GM21423 (cell line): ENCODE data around the gene VPS35L.

Experiments used
- ATAC-seq: cut with Tn5 transposase; IDR thresholded peaks from one replicate; pipeline ENCODE4 v1.9.1; 2021; ENCODE audit warnings: mild to moderate bottlenecking, moderate library complexity; ENCODE audit not compliant: unreplicated experiment

Gene VPS35L

GRCh38 chr16:19743816-19744159, 188.3 kb downstream of the VPS35L start:
- no peak for ATAC-seq

- no peak for ATAC-seq
Observed at GRCh38 chr16:19744670-19745069, 189.2 kb downstream of the VPS35L start.

- no peak for ATAC-seq
Observed at GRCh38 chr16:19745286-19746010, 189.9 kb downstream of the VPS35L start.

DNA sequence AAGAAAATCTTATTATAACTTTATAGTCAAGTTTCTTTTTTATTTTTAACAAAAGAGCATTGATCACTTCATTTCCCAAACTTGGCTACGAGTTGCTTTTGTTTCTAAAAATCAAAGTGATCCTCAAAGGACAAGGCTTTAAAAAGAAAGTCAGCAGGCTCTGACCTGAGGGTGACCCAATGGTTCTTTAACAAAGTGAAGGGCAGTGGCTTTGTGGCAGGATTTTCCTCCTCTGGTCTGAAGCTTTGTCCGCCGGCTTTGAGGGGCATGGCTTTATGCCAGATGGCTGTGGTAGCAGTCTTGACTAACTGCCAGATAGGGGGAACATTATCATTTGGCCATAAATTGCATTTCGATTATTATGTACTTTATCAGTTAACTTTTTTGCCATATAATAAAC, 191.1 kb downstream of the VPS35L start:
- no peak for ATAC-seq

DNA sequence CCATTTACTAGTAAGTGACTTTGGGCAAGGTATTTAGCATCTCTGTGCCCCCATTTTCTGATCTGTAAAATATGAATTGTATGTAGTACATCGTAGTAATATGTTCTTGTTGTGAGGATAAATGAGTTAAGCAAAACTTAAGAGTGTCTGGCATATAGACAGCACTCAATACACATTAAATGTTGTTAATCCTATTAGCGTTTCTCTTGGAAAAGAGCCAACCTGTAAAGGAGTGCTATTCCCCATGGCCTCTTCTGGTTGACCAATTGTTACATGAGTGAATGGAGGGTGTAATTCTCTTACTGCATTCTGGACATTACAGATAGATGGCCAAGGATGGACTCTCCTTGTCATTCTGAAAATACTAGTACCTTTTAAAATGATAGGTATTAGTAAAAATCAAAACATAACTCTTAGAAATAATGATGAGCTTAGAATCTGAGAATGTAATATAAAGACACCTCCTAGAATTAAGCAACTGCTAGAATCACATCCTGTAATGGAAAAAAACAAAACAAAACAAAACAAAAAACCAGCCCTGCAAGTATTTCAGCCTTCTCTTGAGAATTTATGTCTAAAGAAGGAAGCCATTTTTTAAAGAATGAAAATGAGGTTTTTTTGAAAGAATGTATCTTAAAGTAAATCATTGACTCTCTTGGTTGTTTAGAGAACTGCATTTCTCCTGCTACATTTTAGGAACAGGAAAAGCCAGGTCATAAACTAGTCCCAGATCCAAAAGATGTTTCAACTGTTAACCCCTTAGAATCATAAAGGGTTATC, 193.1 kb downstream of the VPS35L start:
- no peak for ATAC-seq

DNA sequence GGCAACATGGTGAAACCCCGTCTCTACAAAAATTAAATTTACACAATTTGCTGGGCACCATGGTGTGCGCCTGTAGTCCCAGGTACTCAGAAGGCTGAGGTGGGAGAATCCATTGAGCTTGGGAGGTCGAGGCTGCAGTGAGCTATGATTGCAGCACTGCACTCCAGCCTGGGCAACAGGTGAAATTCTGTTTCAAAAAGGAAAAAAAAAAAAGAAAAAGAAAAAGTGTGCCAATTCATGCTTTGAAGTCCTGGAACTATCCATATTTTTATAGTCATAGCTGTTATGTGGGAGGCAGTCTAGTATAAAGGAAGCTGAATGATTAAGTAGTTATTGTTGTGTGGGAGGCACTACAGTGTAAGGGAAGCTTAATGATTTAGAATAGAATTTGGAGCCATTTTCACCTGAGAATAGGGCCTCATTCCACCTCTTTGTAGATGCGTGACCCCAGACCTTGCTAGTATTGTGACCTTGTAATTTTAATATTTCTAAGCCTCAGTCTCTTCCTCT, 194.1 kb downstream of the VPS35L start:
- ATAC-seq, result no peak
